HG02588 (cell line): ENCODE measurements around the gene GLCCI1.

ENCODE experiments used
- ATAC-seq: cut with Tn5 transposase; IDR thresholded peaks from one replicate; pipeline ENCODE4 v1.9.1; 2021; ENCODE audit warnings: mild to moderate bottlenecking, moderate library complexity; ENCODE audit not compliant: unreplicated experiment

Gene GLCCI1

DNA sequence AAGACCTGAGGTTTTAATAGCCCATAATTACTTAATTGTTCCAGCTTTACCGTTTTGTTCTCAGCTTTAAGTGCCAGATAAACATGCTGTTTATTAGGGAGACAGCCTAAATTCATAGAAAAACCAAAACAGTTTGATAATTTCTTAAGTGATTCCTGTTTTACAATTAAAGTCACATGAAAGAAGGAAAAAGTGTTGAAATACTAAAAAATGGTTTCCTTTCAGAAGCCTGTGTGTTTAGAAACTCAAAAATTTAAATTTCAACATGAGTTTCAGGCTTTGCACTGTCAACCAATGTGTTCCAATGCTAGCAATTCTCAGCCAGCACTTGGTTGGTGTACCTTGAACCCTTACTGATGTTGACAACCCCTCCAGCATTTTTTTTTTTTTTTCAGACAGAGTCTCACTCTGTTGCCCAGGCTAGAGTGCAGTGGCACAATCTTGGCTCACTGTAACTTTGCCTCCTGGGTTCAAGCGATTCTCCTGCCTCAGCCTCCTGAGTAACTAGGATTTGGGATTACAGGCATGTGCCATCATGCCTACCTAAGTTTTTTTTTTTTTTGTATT is 158.1 kb downstream of the GLCCI1 start:
- ATAC-seq, result no peak

DNA sequence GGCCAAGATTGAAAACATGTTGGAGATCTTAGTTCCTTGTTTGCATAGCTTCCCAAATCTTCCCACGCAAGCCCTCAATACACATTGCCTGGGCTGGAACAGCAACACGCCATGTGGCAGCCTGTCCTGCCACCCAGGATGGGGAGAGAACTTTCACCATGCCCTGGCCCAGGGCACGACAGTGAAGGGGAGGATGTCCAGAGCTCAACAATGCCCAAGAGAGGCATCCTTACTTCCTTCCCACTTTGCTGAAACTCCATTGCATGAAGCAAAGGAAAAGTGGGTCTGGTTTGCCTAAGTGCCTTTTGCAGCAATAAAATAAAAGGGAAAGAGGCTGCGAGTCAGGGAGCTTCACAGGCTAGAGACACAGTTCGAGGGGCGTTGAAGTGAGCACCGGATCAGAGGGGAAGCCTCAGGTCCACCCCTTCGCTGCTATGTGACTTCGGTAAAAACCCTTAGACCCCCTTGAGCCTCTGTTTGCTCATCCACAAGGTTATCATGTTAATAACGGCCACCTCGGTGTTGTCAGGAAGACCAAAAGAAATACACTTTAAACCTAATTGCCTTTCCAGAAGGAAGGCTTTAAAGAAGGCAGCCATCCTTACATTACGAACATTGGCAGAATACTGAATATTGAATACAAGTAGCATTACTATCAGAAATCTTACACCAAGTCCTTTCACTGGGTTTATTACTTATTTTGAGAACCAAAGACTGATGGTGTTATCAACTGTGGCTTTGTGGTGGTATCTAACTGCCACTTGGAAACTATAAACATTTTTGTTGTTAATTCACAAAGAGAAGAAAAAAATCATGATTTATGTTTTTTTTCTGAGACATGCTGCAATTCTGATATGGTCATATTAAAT is 160.1 kb downstream of the GLCCI1 start:
- no peak for ATAC-seq

GRCh38 chr7:8129318-8129659 is 160.7 kb downstream of the GLCCI1 start:
- ATAC-seq, result no peak

GRCh38 chr7:8130663-8131062 is 162.1 kb downstream of the GLCCI1 start:
- ATAC-seq, result no peak

DNA sequence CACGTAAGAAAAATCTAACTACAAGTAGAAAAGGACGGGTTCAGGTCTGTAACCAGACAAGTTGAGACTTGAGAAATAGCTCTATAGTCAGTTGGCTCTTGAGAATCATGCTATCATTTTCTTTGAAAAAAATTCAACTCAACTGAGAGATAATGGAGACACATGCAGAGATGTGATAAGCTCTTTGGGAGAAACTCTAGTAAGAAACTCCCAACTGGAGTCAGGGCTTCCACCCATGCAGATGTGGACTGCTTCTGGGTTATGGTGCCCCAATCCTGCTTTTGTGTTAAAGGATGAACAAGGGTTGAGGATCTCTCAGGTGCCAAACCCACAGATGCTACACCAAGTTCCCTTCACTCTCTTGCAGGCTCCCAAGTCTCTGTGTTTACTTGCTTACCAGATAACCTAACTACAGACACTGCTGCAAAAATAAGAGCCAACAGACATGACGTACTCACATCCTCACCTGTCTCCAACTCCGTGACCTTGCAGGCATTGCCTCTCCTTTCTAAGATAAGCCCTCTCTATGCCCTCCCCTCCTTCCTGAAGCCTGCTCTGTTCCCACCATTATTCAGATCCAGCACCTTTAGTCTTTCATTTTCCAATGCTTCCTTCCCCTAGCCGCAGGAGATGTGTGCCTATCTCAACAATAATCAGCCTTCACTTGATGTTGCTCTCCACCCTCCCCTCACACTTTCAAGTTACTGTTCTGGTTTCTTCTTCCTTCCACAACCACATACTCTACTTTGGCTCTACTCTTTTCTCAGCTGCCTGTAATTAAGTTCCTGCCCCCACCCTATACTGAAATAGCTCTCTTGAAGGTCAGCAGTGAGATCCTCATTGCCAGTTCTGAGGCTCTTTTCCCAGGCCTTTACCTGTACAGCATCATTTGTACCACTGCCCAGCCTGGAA is 163.4 kb downstream of the GLCCI1 start:
- ATAC-seq, result peak; percentile 38

GRCh38 chr7:8133188-8133848 is 164.7 kb downstream of the GLCCI1 start:
- peak; percentile 22 for ATAC-seq

DNA sequence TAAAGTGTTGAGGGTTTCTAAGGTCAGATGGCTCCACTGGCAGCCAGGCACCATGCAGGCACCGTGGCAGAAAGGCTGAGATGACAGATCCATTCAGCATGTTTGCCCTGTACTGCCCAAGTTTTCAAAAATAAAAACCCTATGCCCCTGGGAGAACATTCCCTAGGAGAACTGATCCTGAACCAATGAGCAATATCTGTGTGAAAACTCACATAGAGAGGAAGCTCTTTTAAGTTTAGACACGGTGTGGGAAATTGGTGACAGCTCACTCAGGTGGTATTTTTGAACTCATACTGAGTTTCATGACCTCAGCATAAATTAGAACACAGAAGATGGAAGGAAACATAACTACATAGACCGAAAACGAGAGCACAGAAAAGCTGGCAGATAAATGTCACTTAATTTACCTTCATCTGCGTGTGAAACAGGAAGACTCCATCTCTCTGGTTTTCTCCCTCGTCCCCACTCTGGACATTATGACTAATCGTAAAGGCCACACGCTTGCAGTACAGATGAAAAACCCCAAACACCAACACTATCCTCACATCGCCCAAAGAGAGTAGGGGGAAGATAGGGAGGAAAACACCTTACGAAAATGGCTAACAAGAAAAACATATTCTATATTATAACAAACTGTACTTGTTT is 165.6 kb downstream of the GLCCI1 start:
- peak; percentile 76 for ATAC-seq

DNA sequence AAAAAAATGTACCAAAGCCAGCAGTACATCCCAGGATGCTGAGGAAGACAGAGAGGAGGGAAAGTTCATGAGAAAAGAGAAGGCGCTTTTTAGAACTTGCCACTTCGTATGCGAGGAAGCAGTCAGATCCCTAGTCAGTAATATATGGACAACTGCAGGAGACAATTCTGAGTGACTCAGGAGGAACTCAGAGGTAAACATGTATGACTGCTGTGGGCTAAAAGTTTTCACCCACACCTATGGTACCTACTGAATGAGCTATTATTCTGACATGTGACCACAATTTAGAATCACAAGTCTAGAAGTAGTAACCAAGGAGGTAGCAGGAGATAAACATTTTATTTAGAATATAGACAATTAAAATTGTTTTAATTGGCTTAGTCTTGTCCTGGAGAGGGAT is 166.8 kb downstream of the GLCCI1 start:
- no peak for ATAC-seq

DNA sequence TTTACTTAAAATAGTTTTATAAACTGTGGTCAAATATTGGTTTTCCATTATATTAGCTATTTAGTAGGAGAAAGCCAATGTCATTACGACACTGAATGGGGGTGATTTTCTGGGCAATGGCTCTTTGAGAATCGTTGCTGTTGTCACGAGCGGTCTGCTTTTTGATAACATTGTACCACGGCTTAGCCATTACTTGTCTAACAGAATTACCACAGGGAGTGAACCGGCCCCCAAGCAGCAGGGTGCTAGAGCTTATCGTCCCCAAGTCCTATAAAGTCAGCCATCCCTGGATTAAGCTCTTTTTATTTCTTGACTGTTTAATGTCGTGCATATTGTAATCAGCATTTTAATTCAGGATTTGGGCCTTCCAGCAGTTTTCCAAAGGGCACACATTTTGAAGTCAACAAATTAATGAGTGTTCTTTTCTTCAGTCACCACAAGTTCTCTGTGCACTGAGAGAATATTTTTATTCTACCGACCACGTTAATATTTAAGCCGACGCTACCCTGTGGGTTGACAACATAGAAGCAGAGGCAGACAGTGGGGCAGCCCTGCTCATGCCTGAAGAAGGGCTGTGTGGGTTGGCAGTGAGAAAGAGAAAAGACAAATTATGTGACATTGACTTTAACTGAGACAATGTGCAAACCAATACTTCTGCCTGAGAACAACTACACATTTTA is 167.6 kb downstream of the GLCCI1 start:
- no peak for ATAC-seq
